T-cell (primary cell): ENCODE data around the gene EIF4EBP3. TPM values are rescaled to one million over a fixed set of nuclear protein-coding genes. Genes with fewer than 3 reads are reported as not detected.

Experiments used
- ATAC-seq, 4 experiments: fragments of 200-7000 bp in 3 of 4; fragments of 150-1000 bp in 1 of 4; cut with Tn5 transposase; replicated peaks in 1 of 4; 1 replicate in 3 of 4; 2 replicates in 1 of 4; pipeline ENCODE4 v1.10.0; 2021; ENCODE audit warnings: moderate library complexity in 3 of 4, mild to moderate bottlenecking in 2 of 4, moderate number of reproducible peaks in 1 of 4
- CTCF ChIA-PET, 2 donors: fragments of 300-600 bp; sonication (Branson Sonifier 250); formaldehyde crosslinking; loops; one replicate each; lab custom pipeline; 2022; ENCODE audit warnings: antibody characterized with exemption in 2 of 2; lab: Charles Lee
- POLR2A ChIA-PET, 2 donors: fragments of 300-600 bp; sonication (Branson Sonifier 250); formaldehyde crosslinking; loops; one replicate each; lab custom pipeline; 2022; ENCODE audit warnings: antibody characterized with exemption in 2 of 2; lab: Charles Lee
- DNase-seq, 35 experiments: peaks; one replicate each; pipeline versions ENCODE4 v3.0.0 to v3.0.0-alpha.2; 2013 to 2023
- H3K27ac ChIP-seq: one replicate; pipeline ENCODE4 v1.5.1; 2013; ENCODE audit warnings: low read length
- H3K27me3 ChIP-seq, 2 experiments: replicated peaks in 1 of 2; 1 replicate in 1 of 2; 2 replicates in 1 of 2; pipeline versions ENCODE4 v1.6.1 to v1.7.0; 2013; ENCODE audit warnings: low read length in 1 of 2, mixed read lengths in 1 of 2; ENCODE audit not compliant: control insufficient read depth in 2 of 2, insufficient read depth in 2 of 2; ENCODE audit errors: extremely low read depth in 1 of 2
- H3K36me3 ChIP-seq, 2 donors: 1 replicate in 1 of 2; 2 replicates in 1 of 2; pipeline versions ENCODE4 v1.6.1 to v1.7.0; 2013; ENCODE audit warnings: low read length in 1 of 2; ENCODE audit not compliant: control insufficient read depth in 2 of 2, insufficient read depth in 1 of 2; ENCODE audit errors: extremely low read depth in 1 of 2
- H3K4me1 ChIP-seq, 2 experiments: 1 replicate in 1 of 2; 2 replicates in 1 of 2; pipeline versions ENCODE4 v1.6.1 to v1.7.0; 2013; ENCODE audit warnings: low read length in 2 of 2, mixed read lengths in 1 of 2; ENCODE audit not compliant: insufficient read depth in 2 of 2, control insufficient read depth in 1 of 2; ENCODE audit errors: extremely low read depth in 1 of 2
- H3K4me3 ChIP-seq, 2 donors: 1 replicate in 1 of 2; 2 replicates in 1 of 2; pipeline versions ENCODE4 v1.5.1 to v1.7.0; 2013; ENCODE audit warnings: mild to moderate bottlenecking in 2 of 2, low read length in 1 of 2, moderate library complexity in 1 of 2; ENCODE audit not compliant: control insufficient read depth in 1 of 2; ENCODE audit errors: extremely low read depth in 1 of 2
- H3K9me3 ChIP-seq: 2 replicates; pipeline ENCODE4 v1.7.0; 2013
- H3K27ac Mint-ChIP-seq, 2 donors: one replicate each; pipeline ENCODE4 v1.8.0; 2020 to 2021; ENCODE audit warnings: mild to moderate bottlenecking in 2 of 2, mixed read lengths in 2 of 2
- H3K27me3 Mint-ChIP-seq, 2 donors: one replicate each; pipeline ENCODE4 v1.8.0; 2021 to 2022; ENCODE audit warnings: mixed read lengths in 2 of 2
- H3K36me3 Mint-ChIP-seq: one replicate; pipeline ENCODE4 v1.8.0; 2021; ENCODE audit warnings: mixed read lengths
- H3K4me1 Mint-ChIP-seq, 3 donors: one replicate each; pipeline ENCODE4 v1.8.0; 2020 to 2022; ENCODE audit warnings: mixed read lengths in 3 of 3, mild to moderate bottlenecking in 1 of 3
- H3K4me3 Mint-ChIP-seq, 3 donors: one replicate each; pipeline ENCODE4 v1.8.0; 2020 to 2022; ENCODE audit warnings: mild to moderate bottlenecking in 3 of 3, mixed read lengths in 3 of 3, moderate library complexity in 3 of 3
- H3K9me3 Mint-ChIP-seq, 3 donors: one replicate each; pipeline ENCODE4 v1.8.0; 2020 to 2022; ENCODE audit warnings: mixed read lengths in 3 of 3
- WGBS: methylation state at CpG from one replicate; pipeline ENCODE4 v1.1.5; 2013; ENCODE audit warnings: missing lambda C conversion rate; ENCODE audit not compliant: insufficient coverage; 5-methylcytosine and 5-hydroxymethylcytosine counted together
- total RNA-seq, 35 experiments: library from RNA in 6 of 35; stranded (reverse) in 6 of 35; fragments of 120-200 nt in 1 of 35; gene quantifications; one replicate each; pipeline versions ENCODE4 v1.2.1 to v1.2.4 and lab custom pipeline; 2013 to 2026

EIF4EBP3 gene
- total RNA-seq, 5 donors from 2014 or later (not counting 1 experiment from before 2014, with no cell fraction given) = 10.6 to 23.6 (median 20.4) TPM

GRCh38 chr5:140524003-140524402 is 23.5 kb upstream of the EIF4EBP3 start:
- no peaks in the 10 kb centered on the region for H3K9me3 ChIP-seq
- H3K9me3 Mint-ChIP-seq = no peaks in the 10 kb centered on the region
- H3K27ac ChIP-seq = no peak overlapping the region
- ChIA-PET POLR2A (no interaction called here), CTCF (no interaction called here)
- H3K27ac Mint-ChIP-seq = peak overlapping the region in 1 of 2 donors; percentile 47
- H3K36me3 ChIP-seq = peaks cover 0 to 44% of the 10 kb centered on the region in 2 donors
- no CpG with 5 or more reads among the region's 2 CpGs for WGBS
- ATAC-seq = no peak
- H3K4me1 Mint-ChIP-seq = no peaks in the 10 kb centered on the region
- H3K4me3 ChIP-seq = no peak overlapping the region
- no peaks in the 10 kb centered on the region for H3K4me1 ChIP-seq
- DNase-seq = no peak
- no peaks in the 10 kb centered on the region for H3K27me3 Mint-ChIP-seq
- H3K27me3 ChIP-seq = no peaks in the 10 kb centered on the region
- H3K36me3 Mint-ChIP-seq = peaks cover 30% of the 10 kb centered on the region
- no peak overlapping the region for H3K4me3 Mint-ChIP-seq

GRCh38 chr5:140540227-140540626 is 7.2 kb upstream of the EIF4EBP3 start:
- Mint-ChIP-seq H3K27me3 (no peaks in the 10 kb centered on the region), H3K27ac (peak overlapping the region in 1 of 2 donors; percentile 11), H3K36me3 (peaks cover 50% of the 10 kb centered on the region), H3K4me1 (peaks cover 0 to 1% (median 0%) of the 10 kb centered on the region in 3 donors), H3K4me3 (no peak overlapping the region), H3K9me3 (no peaks in the 10 kb centered on the region)
- ChIA-PET POLR2A (interaction anchor here in 1 of 2 donors (1.2 kb wide), 1 partner anchor 107 kb away, joined by 5 read pairs; the partner anchor contains the start of genes IK and NDUFA2), CTCF (interaction anchor here in 1 of 2 donors (0.6 kb wide), 1 partner anchor 156 kb away, joined by 4 read pairs; no protein-coding TSS in a partner anchor)
- peaks cover 2 to 75% of the 10 kb centered on the region in 2 donors for H3K36me3 ChIP-seq
- H3K4me1 ChIP-seq = no peaks in the 10 kb centered on the region
- H3K4me3 ChIP-seq = no peak overlapping the region
- ATAC-seq (no peak), DNase-seq (no peak)
- H3K9me3 ChIP-seq = no peaks in the 10 kb centered on the region
- WGBS = no CpG with 5 or more reads among the region's 1 CpG
- no peaks in the 10 kb centered on the region for H3K27me3 ChIP-seq
- no peak overlapping the region for H3K27ac ChIP-seq

DNA sequence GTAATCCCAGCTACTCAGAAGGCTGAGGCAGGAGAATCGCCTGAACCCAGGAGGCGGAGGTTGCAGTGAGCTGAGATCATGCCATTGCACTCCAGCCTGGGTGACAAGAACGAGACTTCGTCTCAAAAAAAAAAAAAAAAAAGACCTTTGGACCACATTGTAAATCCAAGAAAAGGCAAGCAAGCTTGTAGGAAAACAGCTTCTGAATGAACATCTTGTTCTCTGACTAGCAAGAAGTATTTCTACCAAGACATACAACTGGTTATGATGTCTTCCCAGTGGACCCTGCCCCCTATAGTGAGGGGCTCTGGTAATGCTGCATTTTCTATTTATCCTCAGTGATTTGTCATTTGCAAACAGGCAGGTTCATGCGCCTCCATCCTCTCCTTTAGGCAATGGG is 4.5 kb upstream of the EIF4EBP3 start:
- peak overlapping the region in 1 of 2 donors; percentile 22 for H3K27ac Mint-ChIP-seq
- WGBS = 94% methylated on average over 3 of the region's 5 CpGs
- no peak overlapping the region for H3K4me3 Mint-ChIP-seq
- H3K4me1 ChIP-seq = peaks cover 0 to 12% of the 10 kb centered on the region in 2 experiments
- H3K27ac ChIP-seq = no peak overlapping the region
- H3K9me3 ChIP-seq = no peaks in the 10 kb centered on the region
- peaks cover 43% of the 10 kb centered on the region for H3K36me3 Mint-ChIP-seq
- CTCF ChIA-PET = interaction anchor here in 1 of 2 donors (0.6 kb wide), 1 partner anchor 790 kb away, joined by 4 read pairs; no protein-coding TSS in a partner anchor
- no peaks in the 10 kb centered on the region for H3K9me3 Mint-ChIP-seq
- H3K27me3 Mint-ChIP-seq = no peaks in the 10 kb centered on the region
- ATAC-seq = no peak
- H3K4me1 Mint-ChIP-seq = peaks cover 3 to 15% (median 7%) of the 10 kb centered on the region in 3 donors
- peaks cover 2 to 51% of the 10 kb centered on the region in 2 donors for H3K36me3 ChIP-seq
- no peak for DNase-seq
- POLR2A ChIA-PET = interaction anchor here in 1 of 2 donors (0.6 kb wide), 2 partner anchors 22 to 135 kb away, joined by 7 read pairs; no protein-coding TSS in a partner anchor
- no peaks in the 10 kb centered on the region for H3K27me3 ChIP-seq
- no peak overlapping the region for H3K4me3 ChIP-seq

DNA sequence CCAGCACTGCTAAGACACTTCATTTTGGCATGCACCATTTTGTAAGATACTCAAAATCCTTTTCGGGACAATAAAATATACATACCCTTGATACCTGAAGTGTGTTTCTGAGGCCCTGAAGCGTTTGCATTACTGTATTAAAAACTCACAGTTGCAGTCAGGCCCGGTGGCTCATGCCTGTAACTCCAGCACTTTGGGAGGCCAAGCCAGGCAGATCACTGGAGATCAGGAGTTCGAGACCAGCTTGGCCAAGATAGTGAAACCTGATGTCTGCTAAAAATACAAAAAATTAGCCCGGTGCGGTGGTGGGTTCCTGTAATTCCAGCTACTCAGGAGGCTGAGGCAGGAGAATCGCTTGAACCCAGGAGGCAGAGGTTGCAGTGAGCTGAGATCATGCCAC is 2.5 kb upstream of the EIF4EBP3 start:
- H3K4me1 ChIP-seq = peaks cover 5 to 30% of the 10 kb centered on the region in 2 experiments
- Mint-ChIP-seq H3K27me3 (no peaks in the 10 kb centered on the region), H3K27ac (peak overlapping the region in 1 of 2 donors; percentile 22), H3K9me3 (no peaks in the 10 kb centered on the region), H3K4me3 (no peak overlapping the region), H3K36me3 (peaks cover 36% of the 10 kb centered on the region), H3K4me1 (peaks cover 23 to 35% (median 27%) of the 10 kb centered on the region in 3 donors)
- ATAC-seq = no peak
- CTCF ChIA-PET = interaction anchor here (0.6 to 0.7 kb wide), 3 partner anchors 20 to 124 kb away, joined by 3 to 10 read pairs (median 4); no protein-coding TSS in a partner anchor
- 99% methylated on average over 7 of the region's 7 CpGs for WGBS
- no peak overlapping the region for H3K27ac ChIP-seq
- H3K4me3 ChIP-seq = no peak overlapping the region
- peaks cover 2 to 41% of the 10 kb centered on the region in 2 donors for H3K36me3 ChIP-seq
- DNase-seq = no peak
- POLR2A ChIA-PET = interaction anchor here in 1 of 2 donors (1.1 kb wide), 1 partner anchor 140 kb away, joined by 6 read pairs; no protein-coding TSS in a partner anchor
- no peaks in the 10 kb centered on the region for H3K27me3 ChIP-seq
- no peaks in the 10 kb centered on the region for H3K9me3 ChIP-seq

DNA sequence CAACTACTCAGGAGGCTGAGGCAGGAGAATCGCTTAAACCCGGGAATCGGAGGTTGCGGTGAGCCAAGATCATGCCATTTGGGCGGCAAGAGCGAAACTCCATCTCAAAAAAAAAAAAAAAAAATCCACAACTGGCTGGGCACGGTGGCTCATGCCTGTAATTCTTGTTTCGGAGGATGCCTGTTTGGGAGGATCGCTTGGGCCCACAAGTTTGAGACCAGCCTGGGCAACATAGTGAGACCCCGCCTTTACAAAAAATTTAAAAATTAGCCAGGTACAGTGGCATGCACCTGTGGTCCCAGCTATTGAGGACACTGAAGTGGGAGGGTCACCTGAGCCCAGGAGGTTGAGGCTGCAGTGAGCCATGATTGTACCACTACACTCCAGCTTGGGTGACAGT is 1.9 kb upstream of the EIF4EBP3 start:
- DNase-seq (no peak), ATAC-seq (no peak)
- H3K9me3 ChIP-seq = no peaks in the 10 kb centered on the region
- Mint-ChIP-seq H3K36me3 (peaks cover 34% of the 10 kb centered on the region), H3K9me3 (no peaks in the 10 kb centered on the region), H3K4me1 (peaks cover 29 to 37% (median 31%) of the 10 kb centered on the region in 3 donors), H3K4me3 (no peak overlapping the region), H3K27ac (peak overlapping the region; percentile 97 to 99), H3K27me3 (no peaks in the 10 kb centered on the region)
- WGBS = 100% methylated on average over 8 of the region's 10 CpGs
- peaks cover 5 to 30% of the 10 kb centered on the region in 2 experiments for H3K4me1 ChIP-seq
- H3K27me3 ChIP-seq = no peaks in the 10 kb centered on the region
- H3K4me3 ChIP-seq = no peak overlapping the region
- peaks cover 2 to 41% of the 10 kb centered on the region in 2 donors for H3K36me3 ChIP-seq
- POLR2A ChIA-PET = interaction anchor here (0.6 to 1.1 kb wide), 4 partner anchors 51 to 164 kb away, joined by 3 to 6 read pairs (median 3); no protein-coding TSS in a partner anchor
- no peak overlapping the region for H3K27ac ChIP-seq
- CTCF ChIA-PET = interaction anchor here (0.6 to 1.2 kb wide), 4 partner anchors 8 to 147 kb away, joined by 3 read pairs; no protein-coding TSS in a partner anchor

DNA sequence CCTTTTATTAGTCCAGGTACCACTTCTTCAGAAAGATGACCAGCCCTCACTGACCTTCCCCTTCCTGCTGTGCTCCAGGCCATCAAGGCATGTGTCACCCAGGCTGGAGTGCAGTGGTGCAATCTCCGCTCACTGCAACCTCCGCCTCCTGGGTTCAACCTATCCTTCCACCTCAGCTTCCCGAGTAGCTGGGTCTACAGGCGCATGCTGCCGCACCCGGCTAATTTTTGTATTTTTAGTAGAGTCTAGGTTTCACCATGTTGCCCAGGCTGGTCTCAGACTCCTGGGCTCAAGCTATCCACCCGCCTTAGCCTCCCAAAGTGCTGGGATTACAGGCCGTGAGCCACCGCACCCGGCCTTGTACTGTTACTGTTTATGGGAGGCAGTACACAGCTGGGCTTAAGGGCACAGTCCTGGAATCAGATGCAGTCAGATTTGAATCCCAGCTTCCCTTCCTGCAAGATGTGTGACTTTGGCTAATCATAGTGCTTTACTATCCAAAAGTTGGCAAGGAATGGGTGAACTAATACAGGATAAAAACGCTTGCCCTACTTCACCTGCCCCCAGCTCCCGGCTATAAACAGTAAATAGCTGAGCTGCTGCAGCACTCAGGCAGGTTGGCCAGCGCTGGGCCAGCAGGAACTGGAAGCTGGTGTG is 483 bp upstream of the EIF4EBP3 start:
- 63% methylated on average over 6 of the region's 13 CpGs for WGBS
- CTCF ChIA-PET = interaction anchor here (0.7 to 2.5 kb wide), 21 partner anchors 9 to 191 kb away, joined by 3 to 13 read pairs (median 5); partner anchors contain the start of genes ANKHD1 (in 1 of the 2), APBB3 (in 1 of the 2), IK (in 1 of the 2) and NDUFA2 (in 1 of the 2)
- Mint-ChIP-seq H3K27me3 (no peaks in the 10 kb centered on the region), H3K36me3 (peaks cover 27% of the 10 kb centered on the region), H3K27ac (peak overlapping the region; percentile 97 to 99), H3K9me3 (no peaks in the 10 kb centered on the region), H3K4me3 (peak overlapping the region; percentile 88 to 89 (median 89)), H3K4me1 (peaks cover 29 to 41% (median 31%) of the 10 kb centered on the region in 3 donors)
- DNase-seq = no peak
- H3K9me3 ChIP-seq = no peaks in the 10 kb centered on the region
- peaks cover 1 to 42% of the 10 kb centered on the region in 2 donors for H3K36me3 ChIP-seq
- ATAC-seq = peak in 1 of 4 experiments; percentile 4
- peak overlapping the region; percentile 77 for H3K27ac ChIP-seq
- peaks cover 5 to 30% of the 10 kb centered on the region in 2 experiments for H3K4me1 ChIP-seq
- peak overlapping the region; percentile 73 to 77 for H3K4me3 ChIP-seq
- POLR2A ChIA-PET = interaction anchor here (0.6 to 2.4 kb wide), 9 partner anchors 10 to 100 kb away, joined by 3 to 16 read pairs (median 6); partner anchors contain the start of genes IK (in 2 of the 2), NDUFA2 (in 2 of the 2), SRA1 (in 2 of the 2) and APBB3 (in 1 of the 2)
- no peaks in the 10 kb centered on the region for H3K27me3 ChIP-seq
